Ishikawa (cell line): ENCODE measurements around the gene GSE1.

ENCODE experiments used
- CREB1 ChIP-seq: IDR thresholded peaks from 2 replicates; pipeline ENCODE4 v1.6.1; 2012; ENCODE audit warnings: low read depth
- EGR1 ChIP-seq: IDR thresholded peaks from 2 replicates; pipeline ENCODE4 v1.6.1; 2012
- EP300 ChIP-seq: IDR thresholded peaks from 2 replicates; pipeline ENCODE4 v1.6.1; 2012; ENCODE audit warnings: borderline replicate concordance
- FOXM1 ChIP-seq: IDR thresholded peaks from 2 replicates; pipeline ENCODE4 v1.6.1; 2012; ENCODE audit warnings: low read depth, borderline replicate concordance
- RAD21 ChIP-seq: IDR thresholded peaks from 2 replicates; pipeline ENCODE4 v1.6.1; 2012; ENCODE audit warnings: low read depth
- TAF1 ChIP-seq: IDR thresholded peaks from 2 replicates; pipeline ENCODE4 v1.6.1; 2012; ENCODE audit warnings: low read depth, mild to moderate bottlenecking
- ZBTB7A ChIP-seq: IDR thresholded peaks from 2 replicates; pipeline ENCODE4 v1.6.1; 2012; ENCODE audit warnings: low read depth
- TF ChIP-seq, protein P1 (sequence below): IDR thresholded peaks from 2 replicates; pipeline ENCODE4 v1.6.1; 2012
- TF ChIP-seq, protein P2 (sequence below): IDR thresholded peaks from 2 replicates; pipeline ENCODE4 v1.6.1; 2012; ENCODE audit warnings: low read depth, mild to moderate bottlenecking
- TF ChIP-seq, protein P3 (sequence below): IDR thresholded peaks from 2 replicates; pipeline ENCODE4 v1.6.1; 2012

DNA sequence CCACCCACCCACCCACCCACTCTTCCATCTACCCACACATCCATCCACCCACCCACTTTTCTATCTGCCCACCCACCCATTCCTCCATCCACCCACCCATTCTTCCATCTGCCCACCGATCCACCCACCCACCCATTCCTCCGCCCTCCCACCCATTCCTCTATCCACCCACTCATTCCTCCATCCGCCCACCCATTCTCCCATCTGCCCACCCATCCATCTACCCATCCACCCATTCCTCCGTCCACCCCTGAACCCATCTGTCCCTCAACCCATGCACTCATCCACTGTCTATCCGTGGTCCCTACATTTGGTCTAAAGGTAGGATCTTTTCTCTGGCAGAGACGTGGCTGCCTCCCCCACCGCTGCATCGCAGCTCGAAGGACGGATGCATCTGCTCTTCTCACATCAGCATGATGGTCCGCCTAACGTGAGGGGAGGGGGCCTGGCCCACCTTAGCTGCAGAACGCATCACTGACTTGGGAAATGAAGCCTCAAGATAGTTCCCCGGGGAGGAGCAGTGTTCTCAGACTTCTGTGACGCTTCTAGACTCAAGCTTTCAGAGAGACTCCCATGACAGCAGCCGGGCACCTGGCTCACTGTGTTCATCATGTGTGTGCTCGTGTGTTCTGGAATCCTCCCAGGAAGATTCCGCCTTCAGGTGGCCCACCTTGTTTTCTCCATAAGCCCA lies 17.2 kb upstream of the GSE1 start:
- TF ChIP-seq RAD21 (no peak), TAF1 (no peak), FOXM1 (no peak), EP300 (no peak), EGR1 (no peak), ZBTB7A (no peak), CREB1 (no peak)
- TF ChIP-seq, protein P1, sequence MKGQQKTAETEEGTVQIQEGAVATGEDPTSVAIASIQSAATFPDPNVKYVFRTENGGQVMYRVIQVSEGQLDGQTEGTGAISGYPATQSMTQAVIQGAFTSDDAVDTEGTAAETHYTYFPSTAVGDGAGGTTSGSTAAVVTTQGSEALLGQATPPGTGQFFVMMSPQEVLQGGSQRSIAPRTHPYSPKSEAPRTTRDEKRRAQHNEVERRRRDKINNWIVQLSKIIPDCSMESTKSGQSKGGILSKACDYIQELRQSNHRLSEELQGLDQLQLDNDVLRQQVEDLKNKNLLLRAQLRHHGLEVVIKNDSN = no peak
- TF ChIP-seq, protein P2, sequence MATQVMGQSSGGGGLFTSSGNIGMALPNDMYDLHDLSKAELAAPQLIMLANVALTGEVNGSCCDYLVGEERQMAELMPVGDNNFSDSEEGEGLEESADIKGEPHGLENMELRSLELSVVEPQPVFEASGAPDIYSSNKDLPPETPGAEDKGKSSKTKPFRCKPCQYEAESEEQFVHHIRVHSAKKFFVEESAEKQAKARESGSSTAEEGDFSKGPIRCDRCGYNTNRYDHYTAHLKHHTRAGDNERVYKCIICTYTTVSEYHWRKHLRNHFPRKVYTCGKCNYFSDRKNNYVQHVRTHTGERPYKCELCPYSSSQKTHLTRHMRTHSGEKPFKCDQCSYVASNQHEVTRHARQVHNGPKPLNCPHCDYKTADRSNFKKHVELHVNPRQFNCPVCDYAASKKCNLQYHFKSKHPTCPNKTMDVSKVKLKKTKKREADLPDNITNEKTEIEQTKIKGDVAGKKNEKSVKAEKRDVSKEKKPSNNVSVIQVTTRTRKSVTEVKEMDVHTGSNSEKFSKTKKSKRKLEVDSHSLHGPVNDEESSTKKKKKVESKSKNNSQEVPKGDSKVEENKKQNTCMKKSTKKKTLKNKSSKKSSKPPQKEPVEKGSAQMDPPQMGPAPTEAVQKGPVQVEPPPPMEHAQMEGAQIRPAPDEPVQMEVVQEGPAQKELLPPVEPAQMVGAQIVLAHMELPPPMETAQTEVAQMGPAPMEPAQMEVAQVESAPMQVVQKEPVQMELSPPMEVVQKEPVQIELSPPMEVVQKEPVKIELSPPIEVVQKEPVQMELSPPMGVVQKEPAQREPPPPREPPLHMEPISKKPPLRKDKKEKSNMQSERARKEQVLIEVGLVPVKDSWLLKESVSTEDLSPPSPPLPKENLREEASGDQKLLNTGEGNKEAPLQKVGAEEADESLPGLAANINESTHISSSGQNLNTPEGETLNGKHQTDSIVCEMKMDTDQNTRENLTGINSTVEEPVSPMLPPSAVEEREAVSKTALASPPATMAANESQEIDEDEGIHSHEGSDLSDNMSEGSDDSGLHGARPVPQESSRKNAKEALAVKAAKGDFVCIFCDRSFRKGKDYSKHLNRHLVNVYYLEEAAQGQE = no peak
- TF ChIP-seq, protein P3, sequence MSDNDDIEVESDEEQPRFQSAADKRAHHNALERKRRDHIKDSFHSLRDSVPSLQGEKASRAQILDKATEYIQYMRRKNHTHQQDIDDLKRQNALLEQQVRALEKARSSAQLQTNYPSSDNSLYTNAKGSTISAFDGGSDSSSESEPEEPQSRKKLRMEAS = no peak
